Measurements from ENCODE around the gene CD80. TPM values are rescaled to one million over a fixed set of nuclear protein-coding genes. Genes with fewer than 3 reads are reported as not detected.

The CD80 gene
- total RNA-seq, 1 donor from 2014 or later: 3.2 TPM

GRCh38 chr3:119580067-119580760 lies 20.8 kb upstream of the CD80 start:
- DNase-seq (ENCODE audit: low spot score in 2 of 2): no peak
- intact Hi-C loops (cut with DNase I): loop anchor here (1.0 to 5.0 kb wide), 2 partner anchors 47 to 97 kb away; partner anchors contain the start of gene COX17
- TF ChIP-seq CTCF (IDR thresholded peaks at IDR 0.05): no peak

GRCh38 chr3:119579366-119580066 lies 20.1 kb upstream of the CD80 start, which contains the start of gene ADPRH:
Gene ADPRH, plus strand, starts transcription at chr3:119579492. Its CDS starts 2,678 bp downstream, at chr3:119582170.
- Histone ChIP-seq H3K27me3 (no peaks in the 10 kb centered on the region), H3K4me1 (peaks cover 0 to 4% of the 10 kb centered on the region in 2 donors), H3K9me3 (no peaks in the 10 kb centered on the region), H3K27ac (peak within 1 kb of the TSS; percentile 92 to 93), H3K36me3 (no peaks in the 10 kb centered on the region), H3K4me3 (peak within 1 kb of the TSS; percentile 55 to 88)
- intact Hi-C loops (cut with DNase I): loop anchor here (1.0 to 5.0 kb wide), 2 partner anchors 48 to 98 kb away; partner anchors contain the start of gene COX17
- peak in 1 of 2 donors; percentile 86 for DNase-seq (ENCODE audit: low spot score in 2 of 2)
- TF ChIP-seq CTCF (IDR thresholded peaks at IDR 0.05): no peak

More at GRCh38 chr3:119580067-119580760, 20.8 kb upstream of the CD80 start:
- Histone ChIP-seq H3K27ac (peak overlapping the region; percentile 92 to 93), H3K9me3 (no peaks in the 10 kb centered on the region), H3K4me1 (peaks cover 0 to 4% of the 10 kb centered on the region in 2 donors), H3K36me3 (no peaks in the 10 kb centered on the region), H3K27me3 (no peaks in the 10 kb centered on the region), H3K4me3 (peak overlapping the region; percentile 55 to 88)

GRCh38 chr3:119575507-119575906 lies 16.1 kb upstream of the CD80 start:
- intact Hi-C loops (cut with DNase I): no loop called here
- Histone ChIP-seq H3K4me1 (peaks cover 0 to 3% of the 10 kb centered on the region in 2 donors), H3K9me3 (no peaks in the 10 kb centered on the region), H3K4me3 (no peak overlapping the region), H3K36me3 (no peaks in the 10 kb centered on the region), H3K27me3 (no peaks in the 10 kb centered on the region), H3K27ac (no peak overlapping the region)
- no peak for DNase-seq (ENCODE audit: low spot score in 2 of 2)
- TF ChIP-seq CTCF (IDR thresholded peaks at IDR 0.05): no peak

GRCh38 chr3:119571688-119572087 lies 12.3 kb upstream of the CD80 start:
- Histone ChIP-seq H3K4me3 (no peak overlapping the region), H3K36me3 (no peaks in the 10 kb centered on the region), H3K4me1 (no peaks in the 10 kb centered on the region), H3K27ac (peak overlapping the region in 1 of 2 donors; percentile 50), H3K9me3 (no peaks in the 10 kb centered on the region), H3K27me3 (no peaks in the 10 kb centered on the region)
- TF ChIP-seq CTCF (IDR thresholded peaks at IDR 0.05): no peak
- intact Hi-C loops (cut with DNase I): no loop called here
- DNase-seq (ENCODE audit: low spot score in 2 of 2): no peak

GRCh38 chr3:119571230-119571629 lies 11.8 kb upstream of the CD80 start:
- DNase-seq (ENCODE audit: low spot score in 2 of 2): no peak
- no peaks in the 10 kb centered on the region for H3K36me3 ChIP-seq
- H3K4me3 ChIP-seq: no peak overlapping the region
- H3K27me3 ChIP-seq: no peaks in the 10 kb centered on the region
- no peaks in the 10 kb centered on the region for H3K4me1 ChIP-seq
- intact Hi-C loops (cut with DNase I): no loop called here
- H3K9me3 ChIP-seq: no peaks in the 10 kb centered on the region
- TF ChIP-seq CTCF (IDR thresholded peaks at IDR 0.05): no peak
- peak overlapping the region in 1 of 2 donors; percentile 50 for H3K27ac ChIP-seq

Data from ascending aorta (tissue), 2 donors.